DMS 273 (cell line): Measurements from ENCODE around the gene ABHD3.
"Not testable (repeated sequence)": the region's sequence is repeated elsewhere in the genome, so short reads cannot be mapped to it uniquely, and the experiment has no call there.

Source experiments
- DNase-seq: peaks from one replicate; lab custom pipeline; 2025; ENCODE audit not compliant: unreplicated experiment; lab: John Stamatoyannopoulos, UW

ABHD3 gene

GRCh38 chr18:21706386-21706865 lies 1.9 kb upstream of the ABHD3 start:
- no peak for DNase-seq

GRCh38 chr18:21703241-21703820 lies 1.2 kb downstream of the ABHD3 start:
- DNase-seq, result no peak

DNA sequence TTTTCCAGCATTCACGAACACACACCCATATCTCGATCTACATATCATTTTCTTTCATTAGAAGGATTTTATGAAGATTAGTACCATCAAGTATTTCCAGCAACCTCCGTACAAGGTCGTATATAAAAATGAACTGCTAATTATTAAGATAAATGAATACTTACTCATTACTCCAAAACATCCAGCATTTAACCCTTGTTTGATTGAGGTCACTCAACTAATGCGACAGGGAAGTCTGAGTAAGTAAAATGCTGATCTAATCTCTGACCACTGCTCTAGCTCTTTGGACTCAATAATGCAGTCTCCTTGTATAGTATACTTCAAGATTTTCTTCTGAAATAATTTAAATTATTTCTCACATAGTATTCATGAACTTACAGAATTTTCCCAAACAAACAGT lies 2.0 kb downstream of the ABHD3 start:
- no peak for DNase-seq

GRCh38 chr18:21701621-21702020 lies 3.0 kb downstream of the ABHD3 start:
- DNase-seq, result no peak

GRCh38 chr18:21700528-21701075 lies 4.0 kb downstream of the ABHD3 start:
- no peak for DNase-seq

- DNase-seq, result no peak
These were observed 11.3 kb downstream of the ABHD3 start for GRCh38 chr18:21693322-21693721.

DNA sequence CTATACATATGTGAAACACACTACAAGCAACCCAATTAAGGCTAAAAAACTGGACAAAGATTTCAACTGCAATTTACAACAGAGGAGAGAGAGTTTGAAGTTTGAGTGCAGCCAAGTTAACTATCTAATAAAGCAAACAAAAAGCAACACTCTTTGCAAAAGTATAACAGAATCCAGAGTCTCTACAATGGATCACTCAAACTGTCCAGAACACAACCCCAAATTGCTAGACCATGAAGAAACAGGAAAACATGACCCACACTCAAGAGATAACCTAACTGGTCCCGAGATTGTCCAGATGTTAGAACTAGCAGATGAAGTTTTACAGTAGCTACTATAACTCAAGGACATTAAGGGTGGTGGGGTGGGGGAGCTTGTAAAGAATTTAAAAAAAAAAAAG lies 14.8 kb downstream of the ABHD3 start:
- DNase-seq, result no peak

GRCh38 chr18:21686282-21687105 lies 18.1 kb downstream of the ABHD3 start:
- DNase-seq, result no peak

GRCh38 chr18:21685556-21685981 lies 19.0 kb downstream of the ABHD3 start:
- not testable (repeated sequence) for DNase-seq

DNA sequence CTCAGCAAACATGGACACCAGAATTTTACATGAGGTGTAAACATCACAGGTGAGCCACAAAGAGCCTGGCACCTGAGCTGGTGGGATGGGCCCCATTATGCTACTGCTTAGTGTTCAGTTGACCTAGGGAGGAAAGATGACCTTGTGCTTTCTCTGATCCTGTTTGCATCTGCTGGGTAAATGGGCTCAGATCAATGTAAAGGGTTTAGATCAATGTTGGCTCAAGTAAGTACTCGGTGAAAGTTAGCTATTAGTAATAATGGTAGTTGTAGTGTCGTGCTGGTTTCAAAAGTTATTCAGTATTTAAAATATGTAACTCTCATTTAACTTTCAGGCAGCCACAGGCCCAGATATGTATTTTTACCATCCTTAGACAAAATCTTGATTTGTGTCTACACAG lies 19.8 kb downstream of the ABHD3 start:
- no peak for DNase-seq

GRCh38 chr18:21682371-21683051 lies 22.1 kb downstream of the ABHD3 start:
- no peak for DNase-seq

DNA sequence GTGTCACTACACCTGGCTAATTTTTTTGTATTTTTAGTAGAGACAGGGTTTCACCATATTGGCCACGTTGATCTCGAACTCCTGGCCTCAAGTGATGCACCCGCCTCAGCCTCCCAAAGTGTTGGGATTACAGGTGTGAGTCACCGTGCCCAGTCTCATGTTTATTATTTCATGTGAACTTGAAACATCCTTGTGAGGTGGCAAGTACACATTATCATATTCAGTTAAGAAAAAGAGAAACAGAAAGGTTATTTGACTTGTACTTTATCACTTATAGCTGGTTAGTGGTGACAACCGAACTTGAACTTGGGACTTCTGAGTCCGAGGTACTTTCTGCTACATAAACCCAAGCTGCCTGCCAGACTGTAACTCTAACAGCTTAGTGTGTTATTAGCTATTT lies 24.4 kb downstream of the ABHD3 start:
- DNase-seq, result no peak

GRCh38 chr18:21678859-21679258 lies 25.7 kb downstream of the ABHD3 start:
- DNase-seq, result no peak

- not testable (repeated sequence) for DNase-seq
These were observed 29.2 kb downstream of the ABHD3 start for GRCh38 chr18:21675354-21675753.

- DNase-seq, result peak; percentile 68
These were observed 31.9 kb downstream of the ABHD3 start for GRCh38 chr18:21672521-21673267.

DNA sequence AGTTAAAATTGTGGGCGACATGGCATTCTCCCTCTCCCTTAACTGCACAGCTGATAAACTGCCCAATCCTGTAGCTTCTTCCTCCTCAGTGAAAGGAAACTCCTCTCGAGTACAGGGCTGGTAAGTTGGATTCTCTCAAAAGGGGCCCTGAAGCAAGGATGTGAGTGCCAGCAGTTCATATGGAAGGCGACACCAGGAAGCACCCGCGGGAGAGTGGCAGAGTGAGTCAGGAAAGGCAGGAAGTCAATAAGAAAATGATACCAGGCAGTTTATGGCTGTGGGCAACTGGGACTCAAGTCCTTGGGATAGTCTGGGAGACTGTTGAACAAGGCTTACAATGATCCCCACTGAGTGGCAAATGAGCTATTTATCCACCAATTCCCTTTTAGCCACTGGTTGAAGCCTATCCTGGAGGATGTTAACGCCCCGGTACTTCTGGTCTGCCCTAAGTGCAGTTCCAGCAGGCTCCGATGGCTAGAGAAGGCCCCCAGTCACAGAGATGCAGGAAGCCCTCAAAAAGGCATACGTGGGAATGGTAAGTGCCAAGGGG lies 34.8 kb downstream of the ABHD3 start:
- DNase-seq, result no peak

GRCh38 chr18:21664069-21664468 lies 40.5 kb downstream of the ABHD3 start:
- DNase-seq, result no peak

- DNase-seq, result no peak
These were observed 41.0 kb downstream of the ABHD3 start for GRCh38 chr18:21663578-21663977.

DNA sequence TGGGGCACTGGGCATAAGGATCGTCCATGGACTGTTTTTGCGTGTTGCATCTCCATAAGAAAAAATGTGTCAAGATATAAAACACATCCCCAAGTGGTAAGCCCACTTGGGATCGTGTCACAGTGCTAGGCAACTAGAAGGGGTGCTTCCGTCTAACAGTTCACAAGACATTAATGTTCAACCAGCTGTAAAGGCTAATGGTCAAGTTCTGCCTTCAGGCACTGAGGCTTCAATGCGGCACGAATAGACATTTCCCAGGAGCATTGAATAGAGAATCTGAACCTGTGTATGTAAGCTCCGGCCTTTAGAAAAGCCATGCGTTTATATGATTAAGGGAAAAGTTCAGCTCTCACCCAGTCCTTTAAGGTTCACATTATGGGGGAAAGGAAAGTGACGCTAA lies 42.0 kb downstream of the ABHD3 start:
- no peak for DNase-seq

DNA sequence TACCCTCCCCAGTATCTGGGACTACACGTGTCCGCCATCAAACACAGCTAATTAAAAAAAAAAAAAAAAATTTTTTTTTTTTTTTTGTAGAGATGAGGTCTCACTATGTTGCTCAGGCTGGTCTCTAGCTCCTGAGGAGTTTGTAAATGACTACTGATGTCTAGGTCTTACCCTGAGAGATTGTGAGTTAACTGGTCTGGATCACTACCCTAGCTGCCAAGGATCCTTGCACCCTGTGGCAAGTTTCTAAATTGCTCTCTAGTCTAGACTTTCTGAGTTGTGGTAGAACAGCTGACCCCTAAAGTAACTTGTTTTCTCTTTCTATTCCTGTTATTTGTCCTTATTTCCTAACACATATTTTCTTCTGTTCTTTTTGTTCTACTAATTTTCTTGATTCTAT lies 44.5 kb downstream of the ABHD3 start:
- no peak for DNase-seq

- DNase-seq, result no peak
These were observed 48.2 kb downstream of the ABHD3 start for GRCh38 chr18:21656402-21656801.
